GM23338 (cell line): Measurements from ENCODE around the gene PPIAL4G.
"Not testable (repeated sequence)": the region's sequence is repeated elsewhere in the genome, so short reads cannot be mapped to it uniquely, and the experiment has no call there.

Experiments used
- CTCF ChIP-seq, 2 experiments: fragments of 200-600 bp in 1 of 2; sonication (generic) in 1 of 2; conservative IDR thresholded peaks; 2 replicates each; pipeline versions ENCODE4 v1.5.1 to v1.6.1; 2016 to 2017; ENCODE audit warnings: antibody characterized with exemption in 2 of 2, low read depth in 2 of 2, mild to moderate bottlenecking in 2 of 2, moderate library complexity in 1 of 2
- ETS1 ChIP-seq: IDR thresholded peaks from 2 replicates; pipeline ENCODE4 v1.6.1; 2016; ENCODE audit warnings: antibody characterized with exemption
- EZH2 ChIP-seq: fragments of 200-600 bp; sonication (generic); IDR thresholded peaks from one replicate; pipeline ENCODE4 v1.8.0; 2017; ENCODE audit warnings: antibody characterized with exemption, mild to moderate bottlenecking, low read depth; ENCODE audit not compliant: unreplicated experiment
- EZH2phosphoT487 ChIP-seq: fragments of 200-600 bp; sonication (generic); IDR thresholded peaks from one replicate; pipeline ENCODE4 v1.8.1; 2018; ENCODE audit warnings: antibody characterized with exemption; ENCODE audit not compliant: unreplicated experiment
- JUNB ChIP-seq: IDR thresholded peaks from one replicate; pipeline ENCODE4 v1.6.1; 2016; ENCODE audit warnings: antibody characterized with exemption; ENCODE audit not compliant: unreplicated experiment
- NANOG ChIP-seq: IDR thresholded peaks from 2 replicates; pipeline ENCODE4 v1.6.1; 2016; ENCODE audit warnings: antibody characterized with exemption, borderline replicate concordance
- POLR2AphosphoS5 ChIP-seq: IDR thresholded peaks from 2 replicates; pipeline ENCODE4 v1.6.1; 2016; ENCODE audit warnings: antibody characterized with exemption, low read depth
- REST ChIP-seq: IDR thresholded peaks from one replicate; pipeline ENCODE4 v1.6.1; 2018; ENCODE audit warnings: antibody characterized with exemption; ENCODE audit not compliant: unreplicated experiment

- not testable (repeated sequence) for TF ChIP-seq CTCF (conservative IDR thresholded peaks at IDR 0.05; ENCODE audit: low read depth in 2 of 2); EZH2; POLR2AphosphoS5; REST; JUNB; ETS1; EZH2phosphoT487; NANOG
Measured at GRCh38 chr1:148529101-148529567, 46.0 kb upstream of the PPIAL4G start.
